ENCODE measurements around the gene C21orf58.

DNA sequence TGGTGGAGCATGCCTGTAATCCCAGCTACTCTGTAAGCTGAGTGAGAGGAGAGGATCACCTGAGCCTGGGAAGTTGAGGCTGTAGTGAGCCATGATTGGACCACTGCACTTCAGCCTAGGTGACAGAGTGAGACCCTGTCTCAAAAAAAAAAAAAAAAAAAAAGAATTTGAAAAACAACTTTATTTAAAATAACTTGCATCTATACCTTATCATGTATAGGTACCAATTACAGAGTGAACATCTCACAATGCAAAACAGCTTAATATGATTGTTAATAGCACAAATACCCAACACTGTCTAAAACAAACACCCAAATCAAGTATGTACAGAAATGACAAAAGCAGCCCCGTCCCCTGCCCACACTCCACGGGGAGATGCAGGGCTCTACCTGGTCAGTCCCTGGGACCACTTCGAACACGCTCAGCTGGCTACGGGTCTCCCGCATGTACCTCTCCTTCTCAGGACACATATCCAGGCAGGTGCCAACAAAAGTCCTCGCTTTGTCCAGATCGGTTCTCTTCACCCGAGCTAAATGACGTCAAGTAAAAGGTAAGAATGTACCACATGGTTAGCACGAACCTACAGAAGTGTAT is 48.8 kb downstream of the C21orf58 start:
- TF ChIP-seq, protein P1, sequence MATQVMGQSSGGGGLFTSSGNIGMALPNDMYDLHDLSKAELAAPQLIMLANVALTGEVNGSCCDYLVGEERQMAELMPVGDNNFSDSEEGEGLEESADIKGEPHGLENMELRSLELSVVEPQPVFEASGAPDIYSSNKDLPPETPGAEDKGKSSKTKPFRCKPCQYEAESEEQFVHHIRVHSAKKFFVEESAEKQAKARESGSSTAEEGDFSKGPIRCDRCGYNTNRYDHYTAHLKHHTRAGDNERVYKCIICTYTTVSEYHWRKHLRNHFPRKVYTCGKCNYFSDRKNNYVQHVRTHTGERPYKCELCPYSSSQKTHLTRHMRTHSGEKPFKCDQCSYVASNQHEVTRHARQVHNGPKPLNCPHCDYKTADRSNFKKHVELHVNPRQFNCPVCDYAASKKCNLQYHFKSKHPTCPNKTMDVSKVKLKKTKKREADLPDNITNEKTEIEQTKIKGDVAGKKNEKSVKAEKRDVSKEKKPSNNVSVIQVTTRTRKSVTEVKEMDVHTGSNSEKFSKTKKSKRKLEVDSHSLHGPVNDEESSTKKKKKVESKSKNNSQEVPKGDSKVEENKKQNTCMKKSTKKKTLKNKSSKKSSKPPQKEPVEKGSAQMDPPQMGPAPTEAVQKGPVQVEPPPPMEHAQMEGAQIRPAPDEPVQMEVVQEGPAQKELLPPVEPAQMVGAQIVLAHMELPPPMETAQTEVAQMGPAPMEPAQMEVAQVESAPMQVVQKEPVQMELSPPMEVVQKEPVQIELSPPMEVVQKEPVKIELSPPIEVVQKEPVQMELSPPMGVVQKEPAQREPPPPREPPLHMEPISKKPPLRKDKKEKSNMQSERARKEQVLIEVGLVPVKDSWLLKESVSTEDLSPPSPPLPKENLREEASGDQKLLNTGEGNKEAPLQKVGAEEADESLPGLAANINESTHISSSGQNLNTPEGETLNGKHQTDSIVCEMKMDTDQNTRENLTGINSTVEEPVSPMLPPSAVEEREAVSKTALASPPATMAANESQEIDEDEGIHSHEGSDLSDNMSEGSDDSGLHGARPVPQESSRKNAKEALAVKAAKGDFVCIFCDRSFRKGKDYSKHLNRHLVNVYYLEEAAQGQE (IDR thresholded peaks at IDR 0.05; ENCODE audit: unreplicated experiment) = no peak
- TF ChIP-seq CTCF (conservative IDR thresholded peaks at IDR 0.05; ENCODE audit: low read depth in 2 of 2) = no peak
- TF ChIP-seq CREB1 (CRISPR knock-in tag; IDR thresholded peaks at IDR 0.05; ENCODE audit: low read depth) = no peak
- no peak for TF ChIP-seq EZH2 (IDR thresholded peaks at IDR 0.05; ENCODE audit: low read depth, unreplicated experiment)
- no peak for TF ChIP-seq EZH2phosphoT487 (IDR thresholded peaks at IDR 0.05; ENCODE audit: unreplicated experiment)
- TF ChIP-seq ZNF331 (CRISPR knock-in tag; IDR thresholded peaks at IDR 0.05; ENCODE audit: low read depth) = no peak
- TF ChIP-seq ZNF114 (CRISPR knock-in tag; IDR thresholded peaks at IDR 0.05) = no peak
- TF ChIP-seq POLR2AphosphoS5 (IDR thresholded peaks at IDR 0.05; ENCODE audit: low read depth) = no peak
- TF ChIP-seq JUNB (IDR thresholded peaks at IDR 0.05; ENCODE audit: unreplicated experiment) = no peak
- no peak for TF ChIP-seq NANOG (IDR thresholded peaks at IDR 0.05; ENCODE audit: borderline replicate concordance)

Data from GM23338 (cell line).